Measurements from ENCODE around the gene MB21D2.

Gene MB21D2

DNA sequence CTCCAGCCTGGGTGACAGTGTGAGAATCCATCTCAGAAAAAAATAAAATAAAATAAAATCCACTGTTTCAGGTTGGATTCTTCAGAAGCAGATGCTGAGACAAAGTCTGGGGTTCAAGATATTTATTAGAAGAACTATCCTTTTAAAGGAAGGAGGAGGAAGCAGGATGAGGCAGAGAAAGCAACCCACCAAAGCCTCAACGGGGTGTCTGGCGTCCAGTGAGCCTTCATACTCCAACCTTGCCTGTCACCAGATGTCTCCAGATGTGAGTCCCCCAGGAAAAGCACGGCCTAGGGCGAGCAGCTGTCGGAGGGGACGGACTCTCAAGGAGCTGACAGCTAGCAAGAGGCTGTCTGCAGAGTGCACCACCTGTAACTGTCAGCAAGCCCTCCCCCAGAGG is 37.3 kb downstream of the MB21D2 start:
- Histone ChIP-seq H3K27ac (replicated peaks) (no peak overlapping the region), H3K4me3 (replicated peaks; ENCODE audit: insufficient read depth, low read length) (no peak overlapping the region), H3K27me3 (ENCODE audit: insufficient read depth, poor library complexity, severe bottlenecking) (no peaks in the 10 kb centered on the region)
- DNase-seq (ENCODE audit: low read depth in 1 of 2, low spot score in 1 of 2) = no peak
- TF ChIP-seq GABPA (IDR thresholded peaks at IDR 0.05; ENCODE audit: low read depth) (no peak), POLR2AphosphoS5 (IDR thresholded peaks at IDR 0.05; ENCODE audit: low read depth) (no peak), CTCF (IDR thresholded peaks at IDR 0.05; ENCODE audit: insufficient read depth, low read length) (no peak), SPI1 (IDR thresholded peaks at IDR 0.05; ENCODE audit: borderline replicate concordance, low read depth) (no peak)
- TF ChIP-seq, protein P1, sequence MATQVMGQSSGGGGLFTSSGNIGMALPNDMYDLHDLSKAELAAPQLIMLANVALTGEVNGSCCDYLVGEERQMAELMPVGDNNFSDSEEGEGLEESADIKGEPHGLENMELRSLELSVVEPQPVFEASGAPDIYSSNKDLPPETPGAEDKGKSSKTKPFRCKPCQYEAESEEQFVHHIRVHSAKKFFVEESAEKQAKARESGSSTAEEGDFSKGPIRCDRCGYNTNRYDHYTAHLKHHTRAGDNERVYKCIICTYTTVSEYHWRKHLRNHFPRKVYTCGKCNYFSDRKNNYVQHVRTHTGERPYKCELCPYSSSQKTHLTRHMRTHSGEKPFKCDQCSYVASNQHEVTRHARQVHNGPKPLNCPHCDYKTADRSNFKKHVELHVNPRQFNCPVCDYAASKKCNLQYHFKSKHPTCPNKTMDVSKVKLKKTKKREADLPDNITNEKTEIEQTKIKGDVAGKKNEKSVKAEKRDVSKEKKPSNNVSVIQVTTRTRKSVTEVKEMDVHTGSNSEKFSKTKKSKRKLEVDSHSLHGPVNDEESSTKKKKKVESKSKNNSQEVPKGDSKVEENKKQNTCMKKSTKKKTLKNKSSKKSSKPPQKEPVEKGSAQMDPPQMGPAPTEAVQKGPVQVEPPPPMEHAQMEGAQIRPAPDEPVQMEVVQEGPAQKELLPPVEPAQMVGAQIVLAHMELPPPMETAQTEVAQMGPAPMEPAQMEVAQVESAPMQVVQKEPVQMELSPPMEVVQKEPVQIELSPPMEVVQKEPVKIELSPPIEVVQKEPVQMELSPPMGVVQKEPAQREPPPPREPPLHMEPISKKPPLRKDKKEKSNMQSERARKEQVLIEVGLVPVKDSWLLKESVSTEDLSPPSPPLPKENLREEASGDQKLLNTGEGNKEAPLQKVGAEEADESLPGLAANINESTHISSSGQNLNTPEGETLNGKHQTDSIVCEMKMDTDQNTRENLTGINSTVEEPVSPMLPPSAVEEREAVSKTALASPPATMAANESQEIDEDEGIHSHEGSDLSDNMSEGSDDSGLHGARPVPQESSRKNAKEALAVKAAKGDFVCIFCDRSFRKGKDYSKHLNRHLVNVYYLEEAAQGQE (IDR thresholded peaks at IDR 0.05; ENCODE audit: insufficient replicate concordance, low read depth) = no peak

DNA sequence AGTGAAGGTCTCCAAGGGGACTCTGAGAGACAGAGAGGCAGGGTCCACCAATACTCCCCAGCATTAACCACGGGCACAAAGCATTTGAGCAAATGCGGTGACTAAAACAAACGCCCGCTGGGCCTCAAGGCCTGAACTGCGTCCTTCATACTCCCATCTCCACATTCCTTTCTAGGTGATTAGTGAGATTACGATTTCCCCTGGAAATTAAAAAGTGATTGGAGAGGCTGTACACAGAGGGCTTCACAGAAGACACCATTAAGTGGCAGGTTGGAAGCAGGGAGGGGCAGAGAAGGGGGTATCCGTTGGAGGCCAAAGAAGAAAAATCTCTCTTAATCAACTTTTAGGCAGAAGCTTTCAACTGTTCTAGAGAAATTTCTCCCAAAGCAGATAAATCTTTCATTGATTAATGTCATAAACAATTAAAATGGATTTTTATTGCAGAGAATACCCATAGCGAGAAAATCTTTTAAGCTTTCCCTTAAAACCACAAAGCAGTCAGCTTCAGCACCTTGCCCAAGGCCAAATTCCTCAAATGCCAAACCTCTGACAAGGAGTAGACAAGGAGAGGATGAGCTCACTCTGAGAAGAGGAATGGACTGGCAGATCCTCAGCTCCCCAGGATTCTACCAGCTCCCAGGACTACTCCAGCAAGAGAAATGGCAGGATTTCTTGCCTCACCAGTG is 38.2 kb downstream of the MB21D2 start:
- DNase-seq (ENCODE audit: low read depth in 1 of 2, low spot score in 1 of 2) = no peak
- no peak overlapping the region for H3K27ac ChIP-seq (replicated peaks)
- H3K27me3 ChIP-seq (ENCODE audit: insufficient read depth, poor library complexity, severe bottlenecking) = no peaks in the 10 kb centered on the region
- no peak overlapping the region for H3K4me3 ChIP-seq (replicated peaks; ENCODE audit: insufficient read depth, low read length)
- TF ChIP-seq SPI1 (IDR thresholded peaks at IDR 0.05; ENCODE audit: borderline replicate concordance, low read depth) = no peak
- no peak for TF ChIP-seq GABPA (IDR thresholded peaks at IDR 0.05; ENCODE audit: low read depth)
- no peak for TF ChIP-seq CTCF (IDR thresholded peaks at IDR 0.05; ENCODE audit: insufficient read depth, low read length)
- TF ChIP-seq POLR2AphosphoS5 (IDR thresholded peaks at IDR 0.05; ENCODE audit: low read depth) = no peak
- TF ChIP-seq, protein P1 (IDR thresholded peaks at IDR 0.05; ENCODE audit: insufficient replicate concordance, low read depth) = no peak

DNA sequence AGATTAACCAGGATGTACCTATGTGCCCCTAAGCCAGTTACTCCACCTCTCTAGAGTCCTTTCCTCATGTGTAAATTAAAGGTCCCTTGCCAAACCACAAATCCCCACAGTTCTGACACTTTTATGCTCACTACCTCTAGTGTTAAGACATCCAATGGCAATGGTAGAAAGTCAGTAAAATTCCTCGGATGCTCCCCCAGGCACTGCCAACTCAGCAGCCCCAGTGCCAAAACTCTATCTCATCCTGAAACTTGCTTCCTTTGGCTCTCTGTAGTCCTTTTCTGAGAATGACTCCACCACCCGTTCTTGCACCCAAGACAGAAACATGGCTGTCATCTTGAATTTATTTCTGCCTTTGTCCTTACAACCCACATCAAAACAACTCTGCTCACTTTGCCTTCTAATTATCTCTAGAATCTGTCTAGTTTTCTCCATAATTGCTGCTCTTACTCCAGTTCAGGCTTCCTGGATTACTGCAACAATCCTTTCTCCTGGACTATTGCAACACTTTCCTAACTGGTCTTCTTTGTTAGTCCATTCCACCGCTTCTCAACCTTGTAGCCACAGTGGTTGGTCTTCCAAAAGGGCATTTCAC is 41.6 kb downstream of the MB21D2 start:
- no peak for DNase-seq (ENCODE audit: low read depth in 1 of 2, low spot score in 1 of 2)
- H3K27ac ChIP-seq (replicated peaks) = no peak overlapping the region
- no peaks in the 10 kb centered on the region for H3K27me3 ChIP-seq (ENCODE audit: insufficient read depth, poor library complexity, severe bottlenecking)

More for the DNA sequence above, 41.6 kb downstream of the MB21D2 start:
- TF ChIP-seq SPI1 (IDR thresholded peaks at IDR 0.05; ENCODE audit: borderline replicate concordance, low read depth) (no peak), CTCF (IDR thresholded peaks at IDR 0.05; ENCODE audit: insufficient read depth, low read length) (no peak), GABPA (IDR thresholded peaks at IDR 0.05; ENCODE audit: low read depth) (no peak), POLR2AphosphoS5 (IDR thresholded peaks at IDR 0.05; ENCODE audit: low read depth) (no peak)
- TF ChIP-seq, protein P1 (IDR thresholded peaks at IDR 0.05; ENCODE audit: insufficient replicate concordance, low read depth) = no peak
- H3K4me3 ChIP-seq (replicated peaks; ENCODE audit: insufficient read depth, low read length) = no peak overlapping the region
